HG02943 (cell line): ENCODE results near the gene IL26.

Source experiments
- ATAC-seq: cut with Tn5 transposase; IDR thresholded peaks from one replicate; pipeline ENCODE4 v1.9.1; 2021; ENCODE audit warnings: mild to moderate bottlenecking, low read depth, moderate library complexity; ENCODE audit not compliant: unreplicated experiment

The IL26 gene

GRCh38 chr12:68159681-68160304, 65.8 kb downstream of the IL26 start, which contains the start of gene IFNG:
IFNG (minus strand) TSS chr12:68159740; CDS start chr12:68159615, 125 bp downstream.
- ATAC-seq: peak; percentile 74

- ATAC-seq: no peak
These were observed 67.2 kb downstream of the IL26 start for GRCh38 chr12:68158432-68158831.

GRCh38 chr12:68157380-68157779, 68.2 kb downstream of the IL26 start:
- no peak for ATAC-seq

GRCh38 chr12:68156636-68157035, 69.0 kb downstream of the IL26 start:
- ATAC-seq: no peak

- ATAC-seq: no peak
These were observed 70.8 kb downstream of the IL26 start for GRCh38 chr12:68154779-68155178.
